ENCODE measurements around the gene PFN3.
A peak's percentile ranks its signal among the peaks of the same experiment; 100 is the strongest.

Gene PFN3

DNA sequence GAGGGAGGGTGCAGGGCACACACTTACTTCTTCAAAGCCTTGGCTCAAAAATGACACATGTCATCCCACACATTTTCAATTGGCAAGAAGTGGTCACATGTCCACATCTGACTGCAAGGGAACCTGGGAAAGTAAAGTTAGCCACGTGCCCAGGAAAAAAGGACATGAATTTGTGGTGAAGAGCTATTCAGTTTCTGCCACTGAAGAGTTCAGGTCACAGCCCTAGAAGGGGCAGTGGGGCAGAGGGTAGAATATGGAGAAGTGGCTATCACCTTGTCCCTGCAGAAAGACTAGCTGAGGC lies 44.6 kb downstream of the PFN3 start:
- 17 to 21% methylated on average over 1 of the region's 1 CpG for WGBS, 2 experiments (ENCODE audit: insufficient coverage in 2 of 2)
- H3K36me3 ChIP-seq (ENCODE audit: control insufficient read depth, insufficient read depth, low read length): no peaks in the 10 kb centered on the region
- no peak overlapping the region for H3K4me3 ChIP-seq (ENCODE audit: extremely low read depth, insufficient read depth, low read length, poor library complexity, severe bottlenecking)
- H3K4me1 ChIP-seq (ENCODE audit: control insufficient read depth, insufficient read depth, low read length, poor library complexity, severe bottlenecking): peaks cover 9% of the 10 kb centered on the region
- no peak overlapping the region for H3K27ac ChIP-seq (ENCODE audit: low read depth, low read length, severe bottlenecking)
- H3K9me3 ChIP-seq (ENCODE audit: control insufficient read depth, low read length): peaks cover 3% of the 10 kb centered on the region

DNA sequence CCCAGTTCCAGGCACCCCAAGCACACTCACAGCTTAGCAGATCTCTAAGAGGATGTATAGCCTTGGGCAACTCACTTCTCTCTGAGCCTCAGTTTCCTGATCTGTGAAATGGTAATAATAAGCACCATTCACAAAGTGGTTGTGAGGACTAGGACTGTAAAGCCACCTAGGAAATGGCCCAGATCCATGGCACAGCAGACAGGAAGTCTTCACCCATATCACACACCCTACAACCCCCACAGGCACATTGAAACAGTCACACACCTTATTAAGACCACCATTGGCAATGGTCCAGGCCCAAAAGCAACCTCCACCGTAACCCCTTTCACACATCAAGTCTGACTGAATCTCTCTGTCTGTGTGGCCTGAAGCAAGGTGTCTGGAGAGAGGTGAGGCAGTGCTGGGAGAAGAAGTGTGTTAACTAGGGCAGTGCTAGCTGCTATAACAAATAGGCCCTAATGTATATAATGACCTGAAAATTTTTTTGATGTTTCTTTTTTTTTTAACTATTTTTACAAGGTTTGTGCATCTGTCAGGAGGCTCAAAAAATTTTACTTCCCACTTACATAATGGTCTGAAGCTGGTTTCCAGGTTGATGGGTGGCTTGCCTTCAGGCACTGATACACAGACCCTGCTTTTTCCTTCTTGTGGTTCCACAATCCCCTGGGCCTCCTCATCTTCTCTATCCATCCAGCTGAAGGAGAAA lies 45.1 kb downstream of the PFN3 start:
- Histone ChIP-seq H3K27ac (ENCODE audit: low read depth, low read length, severe bottlenecking) (no peak overlapping the region), H3K4me1 (ENCODE audit: control insufficient read depth, insufficient read depth, low read length, poor library complexity, severe bottlenecking) (peaks cover 13% of the 10 kb centered on the region), H3K4me3 (ENCODE audit: extremely low read depth, insufficient read depth, low read length, poor library complexity, severe bottlenecking) (no peak overlapping the region), H3K36me3 (ENCODE audit: control insufficient read depth, insufficient read depth, low read length) (no peaks in the 10 kb centered on the region), H3K9me3 (ENCODE audit: control insufficient read depth, low read length) (peaks cover 3% of the 10 kb centered on the region)
- no CpG with 5 or more reads among the region's 1 CpG for WGBS, 2 experiments (ENCODE audit: insufficient coverage in 2 of 2)

DNA sequence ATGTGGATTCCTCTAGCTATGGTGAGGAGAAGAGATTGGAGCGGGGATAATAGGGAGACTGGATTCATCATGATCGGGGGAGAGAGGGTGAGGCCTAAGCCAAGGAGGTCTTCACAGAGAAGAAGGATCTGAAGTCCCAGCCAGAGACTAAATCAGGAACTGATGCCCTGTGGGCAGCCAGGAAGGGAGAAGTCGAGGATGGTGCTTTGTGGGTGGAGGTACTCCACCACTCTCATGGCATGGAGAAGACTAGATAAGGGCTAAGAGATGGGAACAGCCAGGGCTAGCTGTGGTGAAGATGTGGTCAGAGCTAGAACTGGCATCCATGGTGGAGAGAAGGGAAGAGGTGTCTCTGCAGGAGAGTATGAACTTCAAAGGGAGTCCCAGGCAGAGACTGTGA lies 45.8 kb downstream of the PFN3 start:
- 69 to 90% methylated on average over 3 of the region's 3 CpGs for WGBS, 2 experiments (ENCODE audit: insufficient coverage in 2 of 2)
- no peak overlapping the region for H3K27ac ChIP-seq (ENCODE audit: low read depth, low read length, severe bottlenecking)
- H3K9me3 ChIP-seq (ENCODE audit: control insufficient read depth, low read length): peaks cover 3% of the 10 kb centered on the region
- no peaks in the 10 kb centered on the region for H3K36me3 ChIP-seq (ENCODE audit: control insufficient read depth, insufficient read depth, low read length)
- H3K4me1 ChIP-seq (ENCODE audit: control insufficient read depth, insufficient read depth, low read length, poor library complexity, severe bottlenecking): peaks cover 15% of the 10 kb centered on the region
- H3K4me3 ChIP-seq (ENCODE audit: extremely low read depth, insufficient read depth, low read length, poor library complexity, severe bottlenecking): no peak overlapping the region

DNA sequence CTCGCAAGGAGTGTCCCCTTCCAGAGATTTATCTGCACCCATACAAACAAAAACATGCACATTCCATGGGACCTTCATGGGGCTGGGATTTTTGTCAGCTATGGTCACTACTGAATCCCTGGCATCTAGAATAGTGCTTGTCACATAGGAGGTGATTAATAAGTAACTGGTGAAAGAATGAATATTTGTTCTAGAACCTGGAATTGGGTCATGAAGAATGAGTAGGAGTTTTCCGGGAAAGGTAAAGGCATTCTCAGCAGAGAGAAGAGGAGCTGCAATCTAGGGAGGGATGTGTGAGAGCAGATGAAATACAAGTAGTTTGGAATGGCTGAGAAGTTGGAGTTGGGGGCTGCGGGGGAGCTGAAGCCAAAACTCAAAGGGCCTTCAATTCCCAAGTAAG lies 46.2 kb downstream of the PFN3 start:
- Histone ChIP-seq H3K9me3 (ENCODE audit: control insufficient read depth, low read length) (peaks cover 3% of the 10 kb centered on the region), H3K4me1 (ENCODE audit: control insufficient read depth, insufficient read depth, low read length, poor library complexity, severe bottlenecking) (peaks cover 15% of the 10 kb centered on the region), H3K4me3 (ENCODE audit: extremely low read depth, insufficient read depth, low read length, poor library complexity, severe bottlenecking) (no peak overlapping the region), H3K36me3 (ENCODE audit: control insufficient read depth, insufficient read depth, low read length) (no peaks in the 10 kb centered on the region), H3K27ac (ENCODE audit: low read depth, low read length, severe bottlenecking) (no peak overlapping the region)
- WGBS, 2 experiments (ENCODE audit: insufficient coverage in 2 of 2): 88 to 91% methylated on average over 1 to 2 of the region's 3 CpGs

DNA sequence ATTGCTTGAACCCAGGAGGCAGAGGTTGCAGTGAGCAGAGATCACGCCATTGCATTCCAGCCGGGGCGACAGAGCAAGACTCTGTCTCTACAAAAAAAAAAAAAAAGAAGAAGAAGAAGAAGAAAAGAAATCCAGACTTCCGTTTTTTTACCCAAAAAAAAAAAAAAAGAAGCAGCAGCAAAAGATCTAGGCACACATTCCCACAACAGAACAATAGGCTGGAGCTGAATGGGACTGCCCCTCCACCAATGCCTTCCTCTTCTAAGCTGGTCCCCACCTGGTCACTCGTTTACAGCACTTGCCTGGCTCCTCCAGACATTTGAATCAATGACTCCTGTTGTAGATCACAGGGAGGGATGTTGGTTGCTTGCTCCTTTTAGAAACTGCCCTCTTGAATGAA lies 47.4 kb downstream of the PFN3 start:
- peaks cover 14% of the 10 kb centered on the region for H3K4me1 ChIP-seq (ENCODE audit: control insufficient read depth, insufficient read depth, low read length, poor library complexity, severe bottlenecking)
- WGBS, 2 experiments (ENCODE audit: insufficient coverage in 2 of 2): 76% methylated on average over 2 of the region's 5 CpGs; no CpG with 5 or more reads in 1 of the 2 experiments
- no peak overlapping the region for H3K4me3 ChIP-seq (ENCODE audit: extremely low read depth, insufficient read depth, low read length, poor library complexity, severe bottlenecking)
- no peak overlapping the region for H3K27ac ChIP-seq (ENCODE audit: low read depth, low read length, severe bottlenecking)
- H3K9me3 ChIP-seq (ENCODE audit: control insufficient read depth, low read length): peaks cover 3% of the 10 kb centered on the region
- H3K36me3 ChIP-seq (ENCODE audit: control insufficient read depth, insufficient read depth, low read length): no peaks in the 10 kb centered on the region

DNA sequence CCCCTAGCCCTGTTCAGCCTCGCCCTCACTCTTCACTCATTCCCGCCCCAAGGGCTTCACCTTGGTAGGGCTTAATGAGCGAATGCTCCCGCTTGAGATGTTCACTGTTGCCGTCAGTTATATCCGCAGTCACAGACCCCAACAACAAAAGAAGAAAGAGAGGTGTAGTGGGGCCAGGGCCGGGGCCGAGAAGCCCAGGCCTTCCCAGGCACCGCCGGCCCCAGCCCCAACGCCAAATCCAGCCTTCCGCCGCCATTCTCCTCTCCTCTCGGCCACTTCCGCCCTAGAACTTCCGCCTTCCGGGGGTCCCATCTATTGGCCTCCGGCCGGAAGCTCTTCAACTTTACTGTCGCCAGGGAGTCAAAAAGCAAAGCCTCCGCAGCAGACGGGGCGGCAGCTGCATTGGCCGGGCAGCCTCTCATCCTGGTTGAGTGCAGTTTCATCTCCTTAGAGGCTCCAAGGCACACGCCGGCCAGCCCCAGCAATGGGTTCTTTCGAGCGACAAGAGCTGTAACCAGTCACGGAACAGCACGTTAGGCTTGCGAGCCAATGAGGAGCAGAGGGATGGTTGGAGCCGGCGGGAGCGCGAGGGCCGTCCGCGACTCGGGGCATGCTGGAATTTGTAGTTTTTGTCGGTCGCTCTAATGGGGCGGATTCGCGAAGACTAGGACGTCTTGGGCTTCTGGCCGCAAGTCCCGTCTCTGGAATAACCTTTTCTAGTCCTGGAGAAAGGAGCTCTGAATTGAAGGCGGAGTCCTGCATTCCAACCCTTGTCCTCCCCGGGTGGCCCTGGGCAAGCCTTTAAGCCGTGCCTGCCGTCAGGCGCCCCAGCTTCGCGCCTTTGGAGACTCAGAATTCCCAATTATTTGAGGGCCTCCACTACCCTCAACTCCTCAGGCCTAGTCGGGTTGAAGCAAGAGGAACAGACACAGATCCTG lies 48.8 kb downstream of the PFN3 start, which contains the start of gene LMAN2:
LMAN2 (minus strand) TSS at position 277 of the 938 bp plus-strand sequence; CDS start at position 256, 21 bp downstream.
- WGBS, 2 experiments (ENCODE audit: insufficient coverage in 2 of 2): 8 to 9% methylated on average over 45 to 49 of the region's 55 CpGs
- peaks cover 12% of the 10 kb centered on the region for H3K36me3 ChIP-seq (ENCODE audit: control insufficient read depth, insufficient read depth, low read length)
- H3K27ac ChIP-seq (ENCODE audit: low read depth, low read length, severe bottlenecking): peak within 1 kb of the TSS; percentile 97
- H3K9me3 ChIP-seq (ENCODE audit: control insufficient read depth, low read length): peaks cover 3% of the 10 kb centered on the region
- peak within 1 kb of the TSS; percentile 100 for H3K4me3 ChIP-seq (ENCODE audit: extremely low read depth, insufficient read depth, low read length, poor library complexity, severe bottlenecking)
- peaks cover 6% of the 10 kb centered on the region for H3K4me1 ChIP-seq (ENCODE audit: control insufficient read depth, insufficient read depth, low read length, poor library complexity, severe bottlenecking)

DNA sequence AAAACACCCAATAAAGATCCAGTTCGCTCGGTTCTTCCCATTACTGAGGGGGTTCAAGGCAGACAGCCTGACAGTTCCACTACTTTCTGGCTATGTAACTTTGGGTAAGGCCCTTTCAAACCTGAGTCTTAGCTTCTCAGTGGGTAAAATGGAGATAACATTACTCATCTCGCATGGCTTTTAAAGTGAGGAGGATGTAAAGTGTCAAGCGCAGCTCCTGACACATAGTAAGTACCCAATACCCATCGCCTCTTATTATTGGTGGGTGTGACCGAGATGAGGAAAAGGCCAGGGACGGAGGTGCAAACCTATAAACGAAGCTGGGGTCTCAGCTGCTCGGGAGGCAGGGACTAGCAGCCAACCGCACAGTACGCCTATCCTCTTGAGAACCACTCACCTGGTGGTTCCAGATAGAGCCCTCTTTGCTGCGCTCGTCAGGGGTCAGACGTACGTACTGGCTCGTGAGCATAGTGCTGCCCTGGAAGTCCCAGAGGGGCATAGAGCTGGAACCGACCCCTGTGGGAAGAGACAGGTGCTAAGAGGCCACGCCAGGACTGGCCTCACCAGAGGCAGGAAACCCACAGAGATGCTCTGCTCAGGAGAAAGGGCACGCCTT lies 49.6 kb downstream of the PFN3 start:
- H3K9me3 ChIP-seq (ENCODE audit: control insufficient read depth, low read length): peaks cover 3% of the 10 kb centered on the region
- H3K4me1 ChIP-seq (ENCODE audit: control insufficient read depth, insufficient read depth, low read length, poor library complexity, severe bottlenecking): peaks cover 6% of the 10 kb centered on the region
- H3K4me3 ChIP-seq (ENCODE audit: extremely low read depth, insufficient read depth, low read length, poor library complexity, severe bottlenecking): peak overlapping the region; percentile 100
- 17 to 19% methylated on average over 13 to 15 of the region's 19 CpGs for WGBS, 2 experiments (ENCODE audit: insufficient coverage in 2 of 2)
- peaks cover 19% of the 10 kb centered on the region for H3K36me3 ChIP-seq (ENCODE audit: control insufficient read depth, insufficient read depth, low read length)
- peak overlapping the region; percentile 97 for H3K27ac ChIP-seq (ENCODE audit: low read depth, low read length, severe bottlenecking)

Measured in mesodermal cell (in vitro differentiated cells).